Glomerular visceral epithelial cell (primary cell): ENCODE results near the gene CNOT1.
"Not testable (repeated sequence)": the region's sequence is repeated elsewhere in the genome, so short reads cannot be mapped to it uniquely, and the experiment has no call there.

Experiments used
- DNase-seq: peaks from one replicate; pipeline ENCODE4 v3.0.0-alpha.2; 2016; ENCODE audit errors: extremely low spot score

The CNOT1 gene

DNA sequence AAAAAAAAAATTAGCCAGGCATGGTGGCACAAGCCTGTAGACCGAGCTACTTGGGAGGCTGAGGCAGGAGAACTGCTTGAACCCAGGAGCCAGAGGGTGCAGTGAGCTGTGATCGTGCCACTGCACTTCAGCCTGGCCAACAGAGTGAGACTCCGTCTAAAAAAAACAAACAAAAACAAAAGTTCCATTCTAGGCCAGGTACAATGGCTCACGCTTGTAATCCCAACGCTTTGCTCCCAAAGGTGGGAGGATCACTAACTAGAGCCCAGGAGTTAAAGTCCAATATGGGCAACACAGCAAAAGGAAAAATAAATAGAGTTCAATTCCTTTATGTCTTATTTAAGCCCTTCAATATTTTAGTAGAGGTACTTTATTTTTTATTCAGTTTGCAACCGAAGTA is 47.5 kb downstream of the CNOT1 start:
- DNase-seq, result no peak

GRCh38 chr16:58579587-58579986 is 50.0 kb downstream of the CNOT1 start:
- no peak for DNase-seq

DNA sequence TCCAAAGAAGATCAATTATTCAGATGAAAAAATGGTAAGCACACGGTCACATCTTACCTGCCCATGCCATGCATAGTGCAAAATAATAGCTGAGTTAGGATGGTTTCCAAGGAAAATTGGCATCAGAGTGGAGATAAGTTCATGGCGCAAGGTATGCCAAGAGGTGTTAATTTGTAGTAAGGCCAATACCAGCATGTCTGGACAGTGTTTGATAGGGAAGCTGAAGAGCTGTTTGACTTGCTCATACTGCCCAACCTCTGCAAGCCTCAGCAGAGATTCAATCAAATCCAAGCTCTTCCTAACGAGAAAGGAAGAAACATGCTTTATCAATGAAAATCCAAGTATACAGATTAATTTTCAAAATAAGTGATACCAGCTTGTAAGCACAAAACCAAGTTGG is 51.0 kb downstream of the CNOT1 start:
- DNase-seq, result no peak

- DNase-seq, result no peak
Measured at GRCh38 chr16:58577141-58577540, 52.5 kb downstream of the CNOT1 start.

- no peak for DNase-seq
Measured at GRCh38 chr16:58574895-58575294, 54.7 kb downstream of the CNOT1 start.

DNA sequence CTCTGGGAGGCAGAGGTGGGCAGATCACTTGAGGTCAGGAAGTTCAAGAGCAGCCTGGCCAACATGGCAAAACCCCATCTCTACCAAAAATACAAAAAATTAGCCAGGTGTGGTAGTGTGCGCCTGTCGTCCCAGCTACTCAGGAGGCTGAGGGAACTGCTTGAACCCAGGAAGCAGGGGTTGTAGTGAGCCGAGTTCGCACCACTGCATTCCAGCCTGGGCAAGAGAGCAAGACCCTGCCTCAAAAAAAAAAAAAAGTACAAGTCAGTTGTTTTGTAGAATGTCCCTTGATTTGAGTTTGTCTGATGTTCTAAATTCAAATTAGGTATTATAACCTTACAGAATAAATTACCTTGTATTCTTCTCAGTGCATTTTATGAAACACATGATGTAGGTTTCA is 63.9 kb downstream of the CNOT1 start:
- DNase-seq, result not testable (repeated sequence)

DNA sequence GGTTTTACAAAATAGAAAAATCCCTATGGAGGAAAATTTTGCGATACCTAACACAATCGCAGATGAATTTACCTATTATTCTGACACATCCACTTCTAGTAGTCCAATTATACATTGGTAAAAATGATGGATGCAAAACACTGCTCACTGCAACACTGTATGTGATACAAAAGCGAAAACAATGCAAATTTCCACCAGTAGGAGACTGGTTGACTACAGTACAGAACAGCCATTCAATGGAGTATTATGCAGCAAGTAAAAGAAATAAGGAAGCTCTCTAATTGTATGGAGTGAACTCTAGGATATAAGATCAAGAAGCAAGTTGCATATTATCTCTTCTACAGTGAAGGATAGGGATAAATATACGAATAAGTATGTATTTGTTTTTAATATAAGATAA is 65.9 kb downstream of the CNOT1 start:
- DNase-seq, result no peak

GRCh38 chr16:58563235-58563634 is 66.4 kb downstream of the CNOT1 start:
- peak; percentile 23 for DNase-seq

GRCh38 chr16:58556678-58557077 is 72.9 kb downstream of the CNOT1 start:
- DNase-seq, result no peak

DNA sequence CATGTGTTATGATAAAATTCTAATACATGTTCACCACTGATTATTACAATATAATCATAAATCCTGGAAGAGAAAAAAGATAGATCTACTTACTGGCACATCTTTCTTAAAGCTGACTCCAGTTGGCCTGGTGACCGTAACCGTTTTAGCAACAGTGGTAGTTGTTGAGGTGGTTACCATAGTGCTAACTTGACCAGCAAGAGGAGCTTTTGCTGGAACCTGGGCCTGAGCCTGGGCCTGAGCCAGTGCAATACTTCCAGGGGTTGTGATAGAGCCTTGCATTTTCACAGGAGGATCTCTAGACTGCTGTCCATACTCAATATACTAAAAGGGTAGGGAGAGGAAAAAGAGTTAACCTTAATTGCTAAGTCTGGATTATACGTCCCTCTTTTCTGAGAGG is 78.1 kb downstream of the CNOT1 start:
- no peak for DNase-seq

- DNase-seq, result no peak
Measured at GRCh38 chr16:58548378-58548777, 81.2 kb downstream of the CNOT1 start.

DNA sequence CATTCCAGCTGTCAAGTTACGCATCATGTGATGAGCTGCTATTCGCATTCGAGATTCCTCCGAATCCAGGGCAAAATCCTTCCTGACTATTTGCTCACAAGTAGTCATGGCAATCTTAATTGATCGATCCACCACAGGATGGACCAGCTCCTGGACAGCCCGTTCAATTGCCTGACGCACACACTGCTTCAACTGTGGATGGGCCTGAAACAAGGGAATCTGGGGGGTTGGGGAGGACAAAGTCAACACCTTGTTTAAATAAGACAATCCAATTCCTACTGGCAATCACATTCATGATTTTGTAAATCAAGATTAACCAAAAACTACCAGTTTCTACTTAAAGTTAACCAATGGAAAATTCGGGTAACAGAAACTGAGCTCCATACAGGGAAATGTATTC is 85.9 kb downstream of the CNOT1 start:
- no peak for DNase-seq

GRCh38 chr16:58542291-58542690 is 87.3 kb downstream of the CNOT1 start:
- no peak for DNase-seq

DNA sequence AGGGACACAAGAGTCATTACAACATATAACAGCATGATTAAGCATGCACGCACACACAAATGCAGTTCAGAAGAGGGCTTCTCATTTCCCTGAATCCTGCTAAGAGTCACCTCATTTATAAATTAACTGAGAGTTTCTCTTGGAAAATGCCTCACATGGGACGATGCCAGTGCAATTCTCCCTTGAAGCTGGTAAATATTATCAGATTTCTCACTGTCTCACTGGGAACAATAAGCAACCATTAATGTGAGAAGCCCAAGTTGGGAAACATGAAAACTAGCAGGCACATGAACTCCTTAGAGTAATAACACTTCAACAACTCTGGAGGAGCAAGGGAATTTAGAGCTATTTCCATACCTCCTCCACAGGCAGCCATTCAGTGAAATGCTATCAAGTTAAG is 87.9 kb downstream of the CNOT1 start:
- DNase-seq, result no peak

GRCh38 chr16:58537124-58537906 is 92.3 kb downstream of the CNOT1 start:
- DNase-seq, result no peak

GRCh38 chr16:58536278-58536677 is 93.3 kb downstream of the CNOT1 start:
- no peak for DNase-seq

DNA sequence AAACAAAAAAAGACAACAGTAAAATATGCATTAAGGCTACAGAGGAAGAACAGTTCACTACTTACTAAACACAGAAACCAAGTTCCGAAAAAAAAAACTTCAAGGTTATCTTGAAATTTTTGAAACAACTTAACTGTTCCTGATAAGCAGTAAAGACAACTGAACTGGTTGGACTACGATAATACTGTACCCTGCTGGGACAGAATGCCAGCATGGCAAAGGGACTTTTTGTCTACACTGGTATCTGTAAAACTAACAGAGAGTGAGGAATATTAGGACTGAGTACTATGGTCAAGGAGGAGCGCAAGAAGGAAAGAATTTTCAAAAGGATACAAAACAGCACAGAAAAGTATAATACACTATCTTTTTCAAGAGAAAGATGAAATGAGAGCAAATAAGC is 94.5 kb downstream of the CNOT1 start:
- DNase-seq, result no peak

- DNase-seq, result no peak
Measured at GRCh38 chr16:58533751-58534470, 95.7 kb downstream of the CNOT1 start.

DNA sequence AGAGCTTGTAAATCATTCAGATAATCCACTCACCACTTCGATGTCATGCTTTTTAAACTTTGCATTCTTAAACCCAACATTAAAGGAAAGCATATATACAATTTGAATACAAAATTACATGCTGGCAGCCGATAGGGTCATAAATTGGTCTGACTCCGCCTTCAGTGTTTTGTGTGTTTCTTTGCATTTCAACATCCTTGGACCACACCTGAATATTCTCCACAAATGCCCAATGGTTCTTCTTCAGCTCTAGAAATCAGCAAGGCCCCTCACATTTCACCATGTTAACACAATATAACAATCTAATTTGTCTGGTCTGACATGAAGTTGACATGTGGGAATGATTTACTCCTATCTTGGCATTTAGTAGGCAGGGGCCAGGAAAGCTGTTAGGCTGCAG is 97.2 kb downstream of the CNOT1 start:
- no peak for DNase-seq

DNA sequence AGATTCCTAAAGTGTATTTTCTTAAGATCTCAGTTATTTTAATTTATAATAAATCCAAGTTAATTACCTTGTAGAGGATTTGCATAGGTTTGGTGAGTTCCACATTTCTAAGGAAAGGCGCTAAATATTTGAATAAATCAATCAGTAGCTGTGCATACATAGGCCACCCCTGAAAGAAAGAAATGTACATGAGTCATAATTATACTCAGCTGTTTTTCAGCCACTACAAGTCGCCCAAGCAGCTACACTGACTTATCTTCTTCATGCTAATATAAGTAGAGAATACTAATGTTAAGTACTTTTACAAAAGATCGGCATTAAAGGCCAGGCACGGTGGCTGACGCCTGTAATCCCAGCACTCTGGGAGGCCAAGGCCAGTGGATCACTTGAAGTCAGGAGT is 99.4 kb downstream of the CNOT1 start:
- no peak for DNase-seq

DNA sequence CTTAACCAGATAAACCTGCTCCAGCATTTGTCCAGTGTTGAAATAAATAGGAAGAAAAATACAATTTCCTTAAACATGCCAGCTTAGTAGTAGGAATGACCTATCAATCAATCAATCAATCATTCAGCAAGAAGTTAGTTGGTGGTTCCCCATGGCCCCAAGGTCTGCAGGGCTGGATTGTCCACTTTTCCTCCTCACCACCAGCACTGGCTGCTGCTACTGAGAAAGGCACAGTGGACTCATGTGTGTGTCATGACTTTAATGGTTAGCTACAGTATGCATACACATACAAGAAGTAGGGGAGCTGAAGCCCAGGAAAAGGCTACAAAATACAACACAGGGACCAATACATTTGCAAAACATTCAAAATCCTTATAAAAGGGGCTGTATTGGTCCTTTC is 109.9 kb downstream of the CNOT1 start:
- DNase-seq, result no peak

GRCh38 chr16:58518980-58519368 is 110.7 kb downstream of the CNOT1 start:
- DNase-seq, result no peak
